HEK293 (cell line): ENCODE results near the gene FSTL4.

Experiments used
- CTCF ChIA-PET: fragments of 350-600 bp; formaldehyde crosslinking; extraction: SDS; loops from one replicate; lab custom pipeline; 2021; ENCODE audit warnings: antibody characterized with exemption; lab: Yijun Ruan, JAX
- POLR2A ChIA-PET: fragments of 300-600 bp; formaldehyde crosslinking; extraction: SDS; loops from one replicate; lab custom pipeline; 2020; ENCODE audit warnings: antibody characterized with exemption, inconsistent platforms; lab: Yijun Ruan, JAX
- H3K27ac ChIP-seq: fragments of 200-500 bp; sonication (Bioruptor generic); 2 replicates; pipeline ENCODE4 v1.5.1; 2014; ENCODE audit warnings: low read depth, low read length, control low read depth, inconsistent platforms; ENCODE audit errors: extremely low read depth
- H3K36me3 ChIP-seq, 2 experiments: fragments of 200-500 bp in 1 of 2; sonication (Bioruptor generic) in 1 of 2; 1 replicate in 1 of 2; 2 replicates in 1 of 2; pipeline ENCODE4 v1.5.1; 2014 to 2017; ENCODE audit warnings: inconsistent platforms in 2 of 2, low read length in 2 of 2; ENCODE audit not compliant: control insufficient read depth in 2 of 2, insufficient read depth in 1 of 2
- H3K4me1 ChIP-seq: fragments of 200-500 bp; sonication (Bioruptor generic); 2 replicates; pipeline ENCODE4 v1.5.1; 2014; ENCODE audit warnings: mild to moderate bottlenecking, low read length, inconsistent platforms; ENCODE audit not compliant: control insufficient read depth, insufficient read depth
- H3K4me3 ChIP-seq: 2 replicates; pipeline ENCODE4 v1.5.1; 2011; ENCODE audit warnings: low read depth, mild to moderate bottlenecking, control low read depth, low read length, moderate library complexity
- H3K9me3 ChIP-seq: fragments of 200-500 bp; sonication (Bioruptor generic); 2 replicates; pipeline ENCODE4 v1.5.1; 2014; ENCODE audit warnings: low read depth, low read length, inconsistent platforms; ENCODE audit not compliant: control insufficient read depth, insufficient read depth
- HOXA7 ChIP-seq: sonication (generic); formaldehyde crosslinking; IDR thresholded peaks from 2 replicates; pipeline ENCODE4 v1.8.1; 2022; ENCODE audit warnings: missing genetic modification reagents, borderline replicate concordance
- HOXC10 ChIP-seq: sonication (generic); formaldehyde crosslinking; IDR thresholded peaks from 2 replicates; pipeline ENCODE4 v1.8.1; 2023; ENCODE audit warnings: mild to moderate bottlenecking, missing genetic modification reagents
- KLF1 ChIP-seq: fragments of 450-650 bp; formaldehyde crosslinking; IDR thresholded peaks from 2 replicates; pipeline ENCODE4 v1.5.1; 2016; ENCODE audit warnings: missing biosample characterization, missing genetic modification characterization
- SP2 ChIP-seq: fragments of 450-650 bp; formaldehyde crosslinking; IDR thresholded peaks from 2 replicates; pipeline ENCODE4 v1.5.1; 2016; ENCODE audit warnings: missing biosample characterization, missing genetic modification characterization
- TRIM28 ChIP-seq: IDR thresholded peaks from 2 replicates; pipeline ENCODE4 v1.6.1; 2011; ENCODE audit warnings: low read length, control low read depth, borderline replicate concordance
- ZBTB1 ChIP-seq: fragments of 450-650 bp; formaldehyde crosslinking; IDR thresholded peaks from 2 replicates; pipeline ENCODE4 v1.5.1; 2016; ENCODE audit warnings: missing biosample characterization, missing genetic modification characterization
- ZBTB11 ChIP-seq: fragments of 450-650 bp; formaldehyde crosslinking; conservative IDR thresholded peaks from 2 replicates; pipeline ENCODE4 v1.5.1; 2016; ENCODE audit warnings: low read depth, missing biosample characterization, missing genetic modification characterization
- ZBTB20 ChIP-seq: fragments of 450-650 bp; formaldehyde crosslinking; IDR thresholded peaks from 2 replicates; pipeline ENCODE4 v1.5.1; 2016; ENCODE audit warnings: missing biosample characterization, missing genetic modification characterization
- ZBTB26 ChIP-seq: fragments of 450-650 bp; formaldehyde crosslinking; optimal IDR thresholded peaks from 2 replicates; pipeline ENCODE3; 2016; ENCODE audit warnings: missing biosample characterization, mild to moderate bottlenecking, missing genetic modification characterization
- ZFP41 ChIP-seq: fragments of 450-650 bp; formaldehyde crosslinking; IDR thresholded peaks from 2 replicates; pipeline ENCODE4 v1.5.1; 2016; ENCODE audit warnings: missing biosample characterization, missing genetic modification characterization, borderline replicate concordance
- ZNF16 ChIP-seq: fragments of 450-650 bp; formaldehyde crosslinking; IDR thresholded peaks from 2 replicates; pipeline ENCODE4 v1.5.1; 2016; ENCODE audit warnings: low read depth, missing biosample characterization, missing genetic modification characterization
- ZNF280D ChIP-seq: fragments of 450-650 bp; formaldehyde crosslinking; IDR thresholded peaks from 2 replicates; pipeline ENCODE4 v1.5.1; 2016; ENCODE audit warnings: missing biosample characterization, missing genetic modification characterization
- ZNF341 ChIP-seq: fragments of 450-650 bp; formaldehyde crosslinking; IDR thresholded peaks from 2 replicates; pipeline ENCODE4; 2016; ENCODE audit warnings: low read depth, missing biosample characterization, missing genetic modification characterization
- ZNF449 ChIP-seq: fragments of 450-650 bp; formaldehyde crosslinking; IDR thresholded peaks from 2 replicates; pipeline ENCODE4 v1.5.1; 2017; ENCODE audit warnings: missing biosample characterization, mild to moderate bottlenecking, missing genetic modification characterization, moderate library complexity
- ZNF600 ChIP-seq: fragments of 450-650 bp; formaldehyde crosslinking; IDR thresholded peaks from 2 replicates; pipeline ENCODE4 v1.5.1; 2016; ENCODE audit warnings: missing biosample characterization, missing genetic modification characterization
- ZNF660 ChIP-seq: fragments of 450-650 bp; IDR thresholded peaks from 2 replicates; pipeline ENCODE4 v1.5.1; 2018; ENCODE audit warnings: missing biosample characterization, mild to moderate bottlenecking, missing genetic modification characterization
- ZNF776 ChIP-seq: fragments of 450-650 bp; formaldehyde crosslinking; IDR thresholded peaks from 2 replicates; pipeline ENCODE4 v1.5.0; 2017; ENCODE audit warnings: missing biosample characterization, missing genetic modification characterization, borderline replicate concordance

Gene FSTL4

DNA sequence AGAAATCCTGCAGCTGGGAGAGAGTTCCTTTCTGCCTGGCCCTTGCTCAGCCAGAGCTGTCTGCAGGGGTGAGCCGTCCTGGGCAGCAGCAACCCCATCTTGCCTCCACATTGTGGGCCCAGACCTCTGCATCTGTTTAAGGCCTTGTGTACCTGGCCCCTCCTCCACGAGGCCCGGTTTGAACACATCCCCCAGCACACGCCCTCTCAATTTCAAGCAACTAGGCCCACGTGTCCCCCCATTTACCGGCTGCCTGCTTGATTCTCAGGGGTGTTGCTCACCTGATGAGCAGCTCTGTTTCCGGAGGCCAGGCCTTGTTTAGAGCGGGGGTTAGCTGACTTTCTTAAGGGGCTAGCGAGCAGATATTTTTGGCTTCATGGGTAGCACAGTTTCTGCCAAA is 378.7 kb downstream of the FSTL4 start:
- H3K9me3 ChIP-seq = no peaks in the 10 kb centered on the region
- H3K36me3 ChIP-seq = no peaks in the 10 kb centered on the region
- no peaks in the 10 kb centered on the region for H3K4me1 ChIP-seq
- POLR2A ChIA-PET = no interaction called here
- H3K4me3 ChIP-seq = no peak overlapping the region
- no peak for TF ChIP-seq ZNF16 (tag by site-specific recombination)
- TF ChIP-seq HOXA7 (CRISPR knock-in tag) = no peak
- no peak for TF ChIP-seq ZBTB26 (tag by site-specific recombination)
- TF ChIP-seq ZNF449 (tag by site-specific recombination) = no peak
- no peak for TF ChIP-seq ZNF280D (tag by site-specific recombination)
- no peak for TF ChIP-seq TRIM28
- TF ChIP-seq HOXC10 (CRISPR knock-in tag) = no peak
- no peak for TF ChIP-seq SP2
- no peak for TF ChIP-seq ZFP41 (tag by site-specific recombination)
- TF ChIP-seq ZBTB11 (tag by site-specific recombination) = no peak
- no peak for TF ChIP-seq ZNF600 (tag by site-specific recombination)
- no peak for TF ChIP-seq ZNF776 (tag by site-specific recombination)
- no peak for TF ChIP-seq ZBTB1 (tag by site-specific recombination)
- no peak for TF ChIP-seq KLF1 (tag by site-specific recombination)
- no peak for TF ChIP-seq ZNF341 (tag by site-specific recombination)
- no peak for TF ChIP-seq ZBTB20 (tag by site-specific recombination)
- CTCF ChIA-PET = interaction anchor here (0.5 kb wide), 1 partner anchor 102 kb away, joined by 3 read pairs; no protein-coding TSS in a partner anchor
- H3K27ac ChIP-seq = no peak overlapping the region

DNA sequence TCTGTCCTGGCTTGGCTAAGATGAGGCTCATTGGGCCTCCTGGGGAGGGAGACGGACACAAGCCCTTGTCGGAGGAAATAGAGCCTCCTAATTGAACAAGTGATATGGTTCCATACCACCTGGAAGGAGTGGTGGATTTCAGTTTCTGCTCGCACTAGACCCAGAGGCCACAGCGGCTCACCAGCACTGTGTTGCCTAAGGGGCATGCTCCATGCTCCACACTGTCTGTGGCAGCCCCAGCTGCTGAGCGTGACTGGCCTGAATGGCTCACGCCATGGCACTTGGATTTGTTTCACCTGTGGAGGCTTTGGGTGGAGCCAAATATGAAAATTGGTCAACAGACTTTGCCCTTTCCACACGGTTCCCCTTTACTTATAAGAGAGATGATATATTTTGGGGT is 379.4 kb downstream of the FSTL4 start:
- ChIA-PET POLR2A (no interaction called here), CTCF (interaction anchor here (0.6 to 0.7 kb wide), 2 partner anchors 133 to 166 kb away, joined by 3 read pairs; no protein-coding TSS in a partner anchor)
- Histone ChIP-seq H3K9me3 (no peaks in the 10 kb centered on the region), H3K4me3 (no peak overlapping the region), H3K36me3 (no peaks in the 10 kb centered on the region), H3K27ac (no peak overlapping the region), H3K4me1 (no peaks in the 10 kb centered on the region)
- TF ChIP-seq ZNF660 (tag by site-specific recombination) = no peak
